GM23338 (cell line): Measurements from ENCODE around the gene CFAP97. TPM values are rescaled to one million over a fixed set of nuclear protein-coding genes. Genes with fewer than 3 reads are reported as not detected.

Experiments used
- ATAC-seq: fragments of 200-7000 bp; cut with Tn5 transposase; 3 replicates; pipeline ENCODE4 v1.9.1; 2020
- DNase-seq: peaks from one replicate; pipeline ENCODE4 v3.0.0-alpha.2; 2015; ENCODE audit warnings: low spot score
- H2AFZ ChIP-seq: fragments of 200-600 bp; sonication (generic); 2 replicates; pipeline ENCODE4 v1.8.0; 2016; ENCODE audit warnings: antibody characterized with exemption, mild to moderate bottlenecking, moderate library complexity
- H3F3A ChIP-seq: fragments of 200-600 bp; sonication (generic); replicated peaks from 2 replicates; pipeline ENCODE4 v1.8.0; 2017; ENCODE audit warnings: antibody characterized with exemption, mixed run types, low read depth
- H3K27ac ChIP-seq: fragments of 200-600 bp; sonication (generic); 2 replicates; pipeline ENCODE4 v1.6.1; 2016; ENCODE audit warnings: low read depth
- H3K27me3 ChIP-seq: fragments of 200-600 bp; sonication (generic); 2 replicates; pipeline ENCODE4 v1.8.0; 2016; ENCODE audit warnings: mild to moderate bottlenecking, mixed run types, moderate library complexity; ENCODE audit not compliant: insufficient read depth
- H3K36me3 ChIP-seq: fragments of 200-600 bp; sonication (generic); 2 replicates; pipeline ENCODE4 v1.8.0; 2016; ENCODE audit warnings: mild to moderate bottlenecking; ENCODE audit not compliant: insufficient read depth
- H3K4me1 ChIP-seq: fragments of 200-600 bp; sonication (generic); 2 replicates; pipeline ENCODE4 v1.8.0; 2016; ENCODE audit warnings: mild to moderate bottlenecking, moderate library complexity; ENCODE audit not compliant: insufficient read depth
- H3K4me2 ChIP-seq: fragments of 200-600 bp; sonication (generic); 2 replicates; pipeline ENCODE4 v1.7.1; 2017; ENCODE audit warnings: mixed run types
- H3K4me3 ChIP-seq: fragments of 200-600 bp; sonication (generic); 2 replicates; pipeline ENCODE4 v1.6.1; 2016; ENCODE audit warnings: mixed run types
- H3K79me2 ChIP-seq: fragments of 200-600 bp; sonication (generic); replicated peaks from 2 replicates; pipeline ENCODE4 v1.8.0; 2017; ENCODE audit warnings: mild to moderate bottlenecking; ENCODE audit not compliant: insufficient read depth
- H3K9me2 ChIP-seq: fragments of 200-600 bp; sonication (generic); 2 replicates; pipeline ENCODE4 v1.8.0; 2017; ENCODE audit not compliant: insufficient read depth
- H4K20me1 ChIP-seq: fragments of 200-600 bp; sonication (generic); replicated peaks from 2 replicates; pipeline ENCODE4 v1.8.0; 2017; ENCODE audit warnings: mild to moderate bottlenecking; ENCODE audit not compliant: insufficient read depth
- H3K27ac Mint-ChIP-seq: 2 replicates; pipeline ENCODE4 v1.8.0; 2020; ENCODE audit warnings: inconsistent platforms, mild to moderate bottlenecking, moderate library complexity, mixed read lengths
- H3K27me3 Mint-ChIP-seq: 3 replicates; pipeline ENCODE4 v1.8.0; 2022; ENCODE audit warnings: low read depth, mild to moderate bottlenecking, moderate library complexity, mixed read lengths, inconsistent platforms; ENCODE audit not compliant: insufficient read depth, poor library complexity
- H3K36me3 Mint-ChIP-seq: 3 replicates; pipeline ENCODE4 v1.8.0; 2021; ENCODE audit warnings: low read depth, mild to moderate bottlenecking, inconsistent platforms, moderate library complexity, mixed read lengths
- H3K4me1 Mint-ChIP-seq: 3 replicates; pipeline ENCODE4 v1.8.0; 2020; ENCODE audit warnings: mild to moderate bottlenecking, inconsistent platforms, mixed read lengths
- H3K4me3 Mint-ChIP-seq: 3 replicates; pipeline ENCODE4 v1.8.0; 2021; ENCODE audit warnings: moderate library complexity, mild to moderate bottlenecking, inconsistent platforms, mixed read lengths
- H3K9me3 Mint-ChIP-seq: 3 replicates; pipeline ENCODE4 v1.8.0; 2020; ENCODE audit warnings: moderate library complexity, mild to moderate bottlenecking, inconsistent platforms, mixed read lengths
- CREB1 ChIP-seq: fragments of 250-450 bp; sonication (Bioruptor Pico); IDR thresholded peaks from 2 replicates; pipeline ENCODE4 v1.5.0; 2020; ENCODE audit warnings: low read depth, mild to moderate bottlenecking, moderate library complexity
- JUNB ChIP-seq: IDR thresholded peaks from one replicate; pipeline ENCODE4 v1.6.1; 2016; ENCODE audit warnings: antibody characterized with exemption; ENCODE audit not compliant: unreplicated experiment
- REST ChIP-seq: IDR thresholded peaks from one replicate; pipeline ENCODE4 v1.6.1; 2018; ENCODE audit warnings: antibody characterized with exemption; ENCODE audit not compliant: unreplicated experiment
- ZNF331 ChIP-seq: fragments of 250-450 bp; sonication (Bioruptor Pico); IDR thresholded peaks from 2 replicates; pipeline ENCODE4 v1.5.0; 2020; ENCODE audit warnings: low read depth, mild to moderate bottlenecking, moderate library complexity
- ZNF462 ChIP-seq: fragments of 250-450 bp; sonication (Bioruptor Pico); IDR thresholded peaks from 2 replicates; pipeline ENCODE4 v1.5.0; 2020; ENCODE audit warnings: mild to moderate bottlenecking, moderate library complexity
- polyA plus RNA-seq: library from polyadenylated mRNA; unstranded; fragments of >200 nt; fragmentation: Nextera tagmentation; extraction: Ambion mirVana; gene quantifications from 2 replicates; pipeline ENCODE4 v1.2.1, GENCODE V29; 2016
- total RNA-seq: library from RNA; depleted of rRNA; stranded (reverse); fragments of >200 nt; shearing (Covaris generic); gene quantifications from 2 replicates; pipeline ENCODE4 v1.2.3, GENCODE V29; 2014

Gene CFAP97
- total and polyA plus RNA-seq, 2 experiments from 2014 or later = 37.7 to 73.3 TPM

- H3K36me3 Mint-ChIP-seq = no peaks in the 10 kb centered on the region; the same call in 2 of the 3 replicates
- no peak overlapping the region for H3K4me3 Mint-ChIP-seq
- Histone ChIP-seq H3K27me3 (no peaks in the 10 kb centered on the region), H3K4me1 (peaks cover 30% of the 10 kb centered on the region), H3K4me3 (no peak overlapping the region), H2AFZ (no peak overlapping the region), H3K4me2 (no peak overlapping the region), H4K20me1 (no peaks in the 10 kb centered on the region; the same call in 1 of the 2 replicates), H3F3A (0 out of 2 replicates have a peak, but pooled peaks cover 6% of the 10 kb centered on the region), H3K36me3 (no peaks in the 10 kb centered on the region), H3K27ac (no peak overlapping the region), H3K79me2 (peaks cover 78% of the 10 kb centered on the region), H3K9me2 (no peaks in the 10 kb centered on the region)
- no peaks in the 10 kb centered on the region; the same call in 2 of the 3 replicates for H3K9me3 Mint-ChIP-seq
- TF ChIP-seq ZNF462 (CRISPR knock-in tag) = no peak
- no peak for DNase-seq
- ATAC-seq = no peak
- no peak overlapping the region for H3K27ac Mint-ChIP-seq
- H3K27me3 Mint-ChIP-seq = no peaks in the 10 kb centered on the region
- H3K4me1 Mint-ChIP-seq = peaks cover 35% of the 10 kb centered on the region
These were observed 15.9 kb upstream of the CFAP97 start for GRCh38 chr4:185219551-185220344.

GRCh38 chr4:185218312-185218711, 14.5 kb upstream of the CFAP97 start:
- no peaks in the 10 kb centered on the region; the same call in 1 of the 2 replicates for H4K20me1 ChIP-seq
- no peak overlapping the region for H3K27ac Mint-ChIP-seq
- H3K27me3 Mint-ChIP-seq = no peaks in the 10 kb centered on the region
- H3K9me3 Mint-ChIP-seq = no peaks in the 10 kb centered on the region; the same call in 2 of the 3 replicates
- H3K4me1 ChIP-seq = peaks cover 44% of the 10 kb centered on the region
- DNase-seq (no peak), ATAC-seq (peak; percentile 16; the same call in 1 of the 3 replicates)
- H3K36me3 ChIP-seq = no peaks in the 10 kb centered on the region
- H3K4me3 Mint-ChIP-seq = no peak overlapping the region
- H3K27ac ChIP-seq = 0 out of 2 replicates have a peak overlapping the region, but pooled peaks have one; percentile 26
- no peaks in the 10 kb centered on the region for H3K27me3 ChIP-seq
- no peak overlapping the region for H3K4me2 ChIP-seq
- no peaks in the 10 kb centered on the region for H3K9me2 ChIP-seq
- H3F3A ChIP-seq = 0 out of 2 replicates have a peak, but pooled peaks cover 6% of the 10 kb centered on the region
- H3K79me2 ChIP-seq = peaks cover 82% of the 10 kb centered on the region
- no peaks in the 10 kb centered on the region; the same call in 2 of the 3 replicates for H3K36me3 Mint-ChIP-seq
- no peak overlapping the region for H2AFZ ChIP-seq
- peaks cover 48% of the 10 kb centered on the region for H3K4me1 Mint-ChIP-seq
- H3K4me3 ChIP-seq = no peak overlapping the region
- no peak for TF ChIP-seq JUNB
- TF ChIP-seq REST = no peak
- no peak for TF ChIP-seq ZNF331 (CRISPR knock-in tag)
- TF ChIP-seq CREB1 (CRISPR knock-in tag) = no peak
